ENCODE results near the gene STAP2.

- TF ChIP-seq SMC3 (IDR thresholded peaks at IDR 0.05; ENCODE audit: borderline replicate concordance, low read length): no peak
- TF ChIP-seq EP300 (IDR thresholded peaks at IDR 0.05; ENCODE audit: borderline replicate concordance in 1 of 2, control insufficient read depth in 1 of 2, low read depth in 2 of 2, low read length in 2 of 2): no peak
- TF ChIP-seq EZH2 (IDR thresholded peaks at IDR 0.05; ENCODE audit: borderline replicate concordance, control insufficient read depth, low read depth, low read length): no peak
Measured at GRCh38 chr19:4291184-4291732, 47.4 kb downstream of the STAP2 start.

Measured in GM12878 (cell line).